ENCODE results near the gene KDM5D. TPM values are rescaled to one million over a fixed set of nuclear protein-coding genes. Genes with fewer than 3 reads are reported as not detected.

The KDM5D gene
- total and polyA plus RNA-seq, 8 donors, result 0.28 to 43.0 (median 29.5) TPM; not detected in 5

- Histone ChIP-seq H3K27ac (no peak overlapping the region), H3K4me1 (no peaks in the 10 kb centered on the region), H3K9me3 (no peaks in the 10 kb centered on the region), H3K4me3 (no peak overlapping the region), H3K36me3 (no peaks in the 10 kb centered on the region), H3K27me3 (no peaks in the 10 kb centered on the region)
- no peak for DNase-seq
- ATAC-seq, result no peak
- no peak for TF ChIP-seq CTCF (IDR thresholded peaks at IDR 0.05)
- FAIRE-seq, result no peak
- intact Hi-C loops (cut with DNase I), result no loop called here
Observed at GRCh38 chrY:19698495-19698894, 46.0 kb downstream of the KDM5D start.

GRCh38 chrY:19680821-19681220, 63.7 kb downstream of the KDM5D start:
- 3% methylated on average over 1 of the region's 1 CpG; no CpG with 5 or more reads in 1 of the 2 donors for WGBS, 2 donors
- Histone ChIP-seq H3K4me1 (no peaks in the 10 kb centered on the region), H3K36me3 (no peaks in the 10 kb centered on the region), H3K27me3 (no peaks in the 10 kb centered on the region), H3K27ac (no peak overlapping the region), H3K4me3 (no peak overlapping the region), H3K9me3 (no peaks in the 10 kb centered on the region)
- no peak for TF ChIP-seq CTCF (IDR thresholded peaks at IDR 0.05)
- intact Hi-C loops (cut with DNase I), result no loop called here
- DNase-seq (no peak), ATAC-seq (no peak), FAIRE-seq (no peak)
